ENCODE data around the gene OPN5.

Gene OPN5

GRCh38 chr6:47844881-47845280 is 63.0 kb downstream of the OPN5 start:
- no peak for DNase-seq (ENCODE audit: low spot score)
- in situ Hi-C loops (cut with MboI; ENCODE audit: low sequenced_read_pairs, unreplicated experiment), result no loop called here
- TF ChIP-seq CTCF (IDR thresholded peaks at IDR 0.05; ENCODE audit: borderline replicate concordance, control extremely low read depth, extremely low read depth, insufficient read depth, missing control alignments), result no peak

GRCh38 chr6:47846752-47847151 is 64.9 kb downstream of the OPN5 start:
- TF ChIP-seq CTCF (IDR thresholded peaks at IDR 0.05; ENCODE audit: borderline replicate concordance, control extremely low read depth, extremely low read depth, insufficient read depth, missing control alignments), result no peak

GRCh38 chr6:47851091-47851490 is 69.3 kb downstream of the OPN5 start:
- in situ Hi-C loops (cut with MboI; ENCODE audit: low sequenced_read_pairs, unreplicated experiment), result no loop called here
- no peak for DNase-seq (ENCODE audit: low spot score)
- no peak for TF ChIP-seq CTCF (IDR thresholded peaks at IDR 0.05; ENCODE audit: borderline replicate concordance, control extremely low read depth, extremely low read depth, insufficient read depth, missing control alignments)

More at GRCh38 chr6:47846752-47847151, 64.9 kb downstream of the OPN5 start:
- in situ Hi-C loops (cut with MboI; ENCODE audit: low sequenced_read_pairs, unreplicated experiment), result no loop called here
- DNase-seq (ENCODE audit: low spot score), result no peak

- TF ChIP-seq CTCF (IDR thresholded peaks at IDR 0.05; ENCODE audit: borderline replicate concordance, control extremely low read depth, extremely low read depth, insufficient read depth, missing control alignments), result no peak
- in situ Hi-C loops (cut with MboI; ENCODE audit: low sequenced_read_pairs, unreplicated experiment), result no loop called here
- DNase-seq (ENCODE audit: low spot score), result no peak
Measured at GRCh38 chr6:47852727-47853126, 70.9 kb downstream of the OPN5 start.

GRCh38 chr6:47853766-47854165 is 71.9 kb downstream of the OPN5 start:
- DNase-seq (ENCODE audit: low spot score), result no peak
- TF ChIP-seq CTCF (IDR thresholded peaks at IDR 0.05; ENCODE audit: borderline replicate concordance, control extremely low read depth, extremely low read depth, insufficient read depth, missing control alignments), result no peak
- in situ Hi-C loops (cut with MboI; ENCODE audit: low sequenced_read_pairs, unreplicated experiment), result no loop called here

- no peak for TF ChIP-seq CTCF (IDR thresholded peaks at IDR 0.05; ENCODE audit: borderline replicate concordance, control extremely low read depth, extremely low read depth, insufficient read depth, missing control alignments)
- DNase-seq (ENCODE audit: low spot score), result no peak
- in situ Hi-C loops (cut with MboI; ENCODE audit: low sequenced_read_pairs, unreplicated experiment), result no loop called here
Measured at GRCh38 chr6:47854971-47855370, 73.1 kb downstream of the OPN5 start.

- TF ChIP-seq CTCF (IDR thresholded peaks at IDR 0.05; ENCODE audit: borderline replicate concordance, control extremely low read depth, extremely low read depth, insufficient read depth, missing control alignments), result no peak
- DNase-seq (ENCODE audit: low spot score), result no peak
- in situ Hi-C loops (cut with MboI; ENCODE audit: low sequenced_read_pairs, unreplicated experiment), result no loop called here
Measured at GRCh38 chr6:47859175-47859574, 77.3 kb downstream of the OPN5 start.

Measured in GM13976 (cell line).